Activated naive CD4-positive, alpha-beta T cell (primary cell): Measurements from ENCODE around the gene XRCC6.
"Not testable (repeated sequence)": the region's sequence is repeated elsewhere in the genome, so short reads cannot be mapped to it uniquely, and the experiment has no call there.

Source experiments
- DNase-seq, 4 experiments: peaks; one replicate each; lab custom pipeline; 2025; lab: John Stamatoyannopoulos, UW

The XRCC6 gene

GRCh38 chr22:41598891-41599635 is 22.0 kb upstream of the XRCC6 start:
- no peak for DNase-seq

DNA sequence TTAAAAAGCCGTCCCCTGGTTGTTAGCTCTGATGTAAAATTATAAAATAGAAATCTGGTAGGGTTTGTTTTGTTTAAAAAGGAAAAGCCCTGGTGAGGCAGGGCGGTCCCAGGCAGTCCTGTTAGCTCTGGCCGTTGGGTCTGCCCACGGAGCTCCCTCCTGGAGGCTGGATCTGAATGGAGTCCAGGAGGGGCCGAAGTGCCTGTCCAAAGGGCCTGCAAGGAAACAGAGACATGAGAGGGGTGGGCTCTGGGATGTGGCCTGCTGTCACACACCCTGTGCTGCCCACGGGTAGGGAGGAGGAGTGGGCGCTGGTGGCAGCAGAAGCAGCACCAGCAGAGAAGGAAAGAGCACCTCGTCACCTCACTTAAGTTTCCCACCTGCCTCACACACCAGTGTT is 20.1 kb upstream of the XRCC6 start:
- no peak for DNase-seq

- no peak for DNase-seq
Measured at GRCh38 chr22:41603873-41604332, 17.2 kb upstream of the XRCC6 start.

GRCh38 chr22:41608386-41608785 is 12.7 kb upstream of the XRCC6 start:
- DNase-seq: no peak

DNA sequence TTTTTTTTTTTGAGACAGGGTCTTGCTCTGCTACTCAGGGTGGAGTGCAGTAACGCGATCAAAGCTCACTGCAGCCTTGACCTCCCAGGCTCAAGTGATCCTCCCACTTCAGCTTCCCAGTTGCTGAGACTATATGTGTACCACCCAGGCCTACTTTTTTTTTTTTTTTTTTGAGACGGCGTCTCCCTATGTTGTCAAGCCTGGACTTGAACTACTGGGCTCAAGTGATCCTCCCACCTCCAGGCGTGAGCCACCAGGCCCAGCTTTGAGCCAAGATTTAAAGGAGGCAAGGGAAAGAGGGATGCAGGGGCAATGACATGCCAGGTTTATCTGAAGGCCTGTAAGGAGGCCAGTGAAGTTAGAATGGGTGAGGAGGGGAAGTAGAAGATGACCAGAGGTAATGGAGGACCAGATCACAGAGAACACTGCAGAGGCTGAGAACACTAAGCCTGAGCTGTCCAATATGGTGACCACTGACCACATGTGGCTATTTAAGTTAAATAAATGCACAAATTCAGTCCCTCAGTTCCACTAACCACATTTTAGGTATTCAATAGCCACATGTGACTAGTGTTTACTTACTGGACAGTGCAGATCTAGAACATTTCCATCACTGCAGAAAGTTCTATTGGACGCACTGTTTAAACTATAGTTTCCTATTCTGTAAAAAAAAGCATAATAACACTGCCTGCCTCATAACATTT is 8.3 kb upstream of the XRCC6 start:
- DNase-seq: no peak

GRCh38 chr22:41613456-41613855 is 7.6 kb upstream of the XRCC6 start:
- no peak for DNase-seq

- peak; percentile 7 to 34 (median 16) for DNase-seq
Measured at GRCh38 chr22:41619979-41620588, 1.0 kb upstream of the XRCC6 start.

DNA sequence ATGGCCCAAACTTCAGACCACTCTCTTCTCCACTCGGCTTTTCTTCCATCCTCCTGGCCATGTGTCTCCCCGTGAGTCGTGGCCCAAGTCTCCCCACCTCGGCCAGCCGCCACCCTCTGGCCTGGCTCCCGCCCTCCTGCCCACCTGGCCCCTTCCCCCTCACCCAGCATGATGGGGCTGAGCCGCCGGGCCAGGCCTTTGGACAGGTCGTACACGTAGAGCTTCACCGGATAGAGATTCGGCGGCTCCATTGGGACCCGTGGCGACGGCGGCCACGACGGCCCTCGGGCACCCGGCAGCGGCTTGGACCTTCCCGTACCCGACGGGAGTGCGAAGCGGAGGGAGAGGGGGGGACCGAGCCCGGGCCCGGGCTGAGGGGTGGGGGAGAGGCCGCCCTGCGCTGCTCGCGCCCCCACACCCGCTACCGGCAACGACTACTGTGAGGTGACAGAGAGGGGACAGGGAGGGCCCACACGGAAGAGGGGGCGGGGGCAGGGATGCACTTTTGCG is 451 bp upstream of the XRCC6 start, which contains the start of gene DESI1:
DESI1 (minus strand) TSS at position 455 of the 510 bp plus-strand sequence; CDS start at position 251, 204 bp downstream.
- peak in 1 of 4 experiments; percentile 36 for DNase-seq

GRCh38 chr22:41621911-41622179 is 750 bp downstream of the XRCC6 start:
- no peak for DNase-seq

DNA sequence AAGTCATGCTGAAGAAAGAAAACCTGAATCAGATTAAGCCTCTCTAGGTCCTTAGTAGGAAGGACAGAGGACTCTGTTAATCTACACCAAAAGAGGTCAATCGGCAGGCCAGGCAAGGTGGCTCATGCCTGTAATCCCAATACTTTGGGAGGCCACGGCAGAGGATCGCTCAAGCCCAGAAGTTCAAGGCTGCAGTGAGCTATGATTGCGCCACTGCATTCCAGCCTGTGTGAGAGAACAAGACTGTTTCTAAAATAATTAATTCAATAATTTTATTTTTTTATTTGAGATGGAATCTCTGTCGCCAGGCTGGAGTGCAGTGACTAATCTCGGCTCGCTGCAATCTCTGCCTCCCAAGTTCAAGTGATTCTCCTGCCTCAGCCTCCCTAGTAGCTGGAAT is 4.5 kb downstream of the XRCC6 start:
- DNase-seq: no peak

GRCh38 chr22:41631115-41631514 is 10.0 kb downstream of the XRCC6 start:
- DNase-seq: not testable (repeated sequence)

DNA sequence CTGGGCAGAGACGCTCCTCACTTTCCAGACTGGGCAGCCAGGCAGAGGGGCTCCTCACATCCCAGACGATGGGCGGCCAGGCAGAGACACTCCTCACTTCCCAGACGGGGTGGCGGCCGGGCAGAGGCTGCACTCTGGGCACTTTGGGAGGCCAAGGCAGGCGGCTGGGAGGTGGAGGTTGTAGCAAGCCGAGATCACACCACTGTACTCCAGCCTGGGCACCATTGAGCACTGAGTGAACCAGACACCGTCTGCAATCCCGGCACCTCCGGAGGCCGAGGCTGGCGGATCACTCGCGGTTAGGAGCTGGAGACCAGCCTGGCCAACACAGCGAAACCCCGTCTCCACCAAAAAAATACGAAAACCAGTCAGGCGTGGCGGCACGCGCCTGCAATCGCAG is 10.5 kb downstream of the XRCC6 start:
- DNase-seq: not testable (repeated sequence)

DNA sequence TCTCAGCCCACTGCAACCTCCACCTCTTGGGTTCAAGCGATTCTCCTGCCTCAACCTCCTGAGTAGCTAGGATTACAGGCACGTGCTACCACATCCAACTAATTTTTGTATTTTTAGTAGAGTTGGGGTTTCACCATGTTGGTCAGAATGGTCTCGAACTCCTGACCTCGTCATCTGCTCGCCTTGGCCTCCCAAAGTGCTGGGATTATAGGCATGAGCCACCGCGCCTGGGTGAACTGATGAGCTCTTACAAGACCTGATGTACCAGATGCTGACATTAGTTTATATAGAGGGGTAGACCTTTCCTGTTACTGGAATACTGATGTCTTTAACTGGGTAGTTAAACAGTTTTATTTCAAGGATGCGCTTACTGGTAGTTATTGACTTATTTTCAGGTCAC is 13.5 kb downstream of the XRCC6 start:
- DNase-seq: not testable (repeated sequence)

DNA sequence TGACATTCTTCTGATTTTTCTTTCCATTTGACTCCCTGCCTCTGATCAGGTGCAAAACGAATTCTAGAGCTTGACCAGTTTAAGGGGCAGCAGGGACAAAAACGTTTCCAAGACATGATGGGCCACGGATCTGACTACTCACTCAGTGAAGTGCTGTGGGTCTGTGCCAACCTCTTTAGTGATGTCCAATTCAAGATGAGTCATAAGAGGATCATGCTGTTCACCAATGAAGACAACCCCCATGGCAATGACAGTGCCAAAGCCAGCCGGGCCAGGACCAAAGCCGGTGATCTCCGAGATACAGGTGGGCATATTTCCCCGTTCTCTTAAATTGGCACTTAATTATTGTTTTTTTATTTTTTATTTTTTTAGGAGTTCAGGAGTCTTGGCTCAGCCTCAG is 15.4 kb downstream of the XRCC6 start:
- DNase-seq: no peak

DNA sequence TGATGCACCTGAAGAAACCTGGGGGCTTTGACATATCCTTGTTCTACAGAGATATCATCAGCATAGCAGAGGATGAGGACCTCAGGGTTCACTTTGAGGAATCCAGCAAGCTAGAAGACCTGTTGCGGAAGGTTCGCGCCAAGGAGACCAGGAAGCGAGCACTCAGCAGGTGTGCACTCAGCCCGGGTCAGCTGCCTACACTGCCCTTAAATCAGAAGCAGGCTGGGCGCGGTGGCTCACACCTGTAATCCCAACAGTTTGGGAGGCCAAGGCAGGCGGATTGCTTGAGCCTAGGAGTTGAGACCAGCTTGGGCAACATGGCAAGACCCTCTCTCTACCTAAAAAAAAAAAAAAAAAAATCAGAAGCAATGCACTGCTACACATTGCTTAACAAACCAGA is 16.5 kb downstream of the XRCC6 start:
- DNase-seq: not testable (repeated sequence)

DNA sequence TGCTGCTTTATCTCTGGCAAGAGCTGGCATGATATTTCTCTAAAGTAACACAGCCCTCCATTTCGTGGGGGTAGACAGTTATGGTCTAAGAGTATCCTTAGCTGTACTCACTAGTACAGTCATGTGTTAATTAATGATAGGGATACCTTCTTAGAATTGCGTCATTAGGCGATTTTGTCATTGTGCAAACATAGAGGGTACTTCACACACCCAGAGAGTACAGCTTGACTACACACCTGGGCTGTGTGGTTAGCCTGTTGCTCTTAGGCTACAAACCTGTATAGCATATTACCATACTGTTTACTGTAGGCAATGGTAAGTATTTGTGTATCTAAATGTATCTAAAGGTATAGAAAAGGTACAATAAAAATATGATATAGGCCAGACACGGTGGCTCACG is 17.0 kb downstream of the XRCC6 start:
- no peak for DNase-seq

DNA sequence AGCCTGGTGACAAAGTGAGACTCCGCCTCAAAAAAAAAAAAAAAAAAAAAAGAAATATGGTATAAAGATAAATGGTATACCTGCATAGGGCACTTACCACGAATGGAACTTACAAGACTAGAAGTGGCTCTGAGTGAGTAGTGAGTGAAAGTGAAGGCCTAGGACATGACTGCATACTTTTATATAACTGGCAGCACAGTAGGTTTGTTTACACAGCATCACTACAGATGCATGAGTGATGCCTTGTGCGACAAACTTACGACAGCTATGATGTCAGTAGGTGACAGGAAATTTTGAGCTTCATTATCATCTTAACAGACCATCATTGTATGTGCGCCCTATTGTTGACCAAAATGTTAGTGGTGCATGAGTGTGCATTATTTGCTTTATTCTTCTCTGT is 17.7 kb downstream of the XRCC6 start:
- no peak for DNase-seq

DNA sequence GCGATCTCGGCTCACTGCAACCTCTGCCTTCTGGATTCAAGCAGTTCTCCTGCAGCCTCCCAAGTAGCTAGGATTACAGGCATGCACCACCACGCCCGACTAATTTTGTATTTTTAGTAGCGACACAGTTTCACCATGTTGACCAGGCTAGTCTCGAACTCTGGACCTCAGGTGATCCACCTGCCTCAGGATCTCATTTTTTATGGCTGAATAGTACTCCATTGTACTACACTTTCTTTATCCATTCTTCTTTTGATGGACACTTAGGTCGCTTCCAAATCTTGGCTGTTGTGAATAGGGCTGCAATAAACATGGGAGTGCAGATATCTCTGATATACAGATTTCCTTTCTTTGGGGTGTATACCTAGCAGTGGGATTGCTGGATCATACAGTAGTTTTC is 20.8 kb downstream of the XRCC6 start:
- no peak for DNase-seq

- DNase-seq: no peak
Measured at GRCh38 chr22:41642331-41643110, 21.4 kb downstream of the XRCC6 start.

GRCh38 chr22:41647771-41648170 is 26.7 kb downstream of the XRCC6 start:
- no peak for DNase-seq

DNA sequence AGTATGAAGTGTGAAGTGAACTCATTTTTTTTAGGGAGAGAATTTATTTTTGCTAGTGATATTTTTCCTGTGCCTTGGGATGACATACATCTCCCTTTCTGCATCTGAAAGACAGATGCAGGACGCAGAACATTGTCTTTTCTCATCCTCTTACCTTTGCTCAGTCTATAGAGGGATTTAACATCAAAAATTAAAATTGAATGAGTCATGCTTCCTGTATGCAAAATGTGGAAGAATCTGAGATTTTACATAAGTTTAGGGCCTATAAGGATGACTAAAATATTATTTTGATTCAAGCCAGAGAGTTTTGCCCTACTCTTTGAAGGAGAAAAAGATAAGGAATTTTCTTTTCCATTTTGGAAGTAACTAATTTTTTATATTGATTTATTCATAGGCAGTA is 27.3 kb downstream of the XRCC6 start:
- DNase-seq: no peak

GRCh38 chr22:41650229-41650628 is 29.1 kb downstream of the XRCC6 start:
- no peak for DNase-seq
